ENCODE data around the gene SECISBP2.
A peak's percentile ranks its signal among the peaks of the same experiment; 100 is the strongest.

The SECISBP2 gene

DNA sequence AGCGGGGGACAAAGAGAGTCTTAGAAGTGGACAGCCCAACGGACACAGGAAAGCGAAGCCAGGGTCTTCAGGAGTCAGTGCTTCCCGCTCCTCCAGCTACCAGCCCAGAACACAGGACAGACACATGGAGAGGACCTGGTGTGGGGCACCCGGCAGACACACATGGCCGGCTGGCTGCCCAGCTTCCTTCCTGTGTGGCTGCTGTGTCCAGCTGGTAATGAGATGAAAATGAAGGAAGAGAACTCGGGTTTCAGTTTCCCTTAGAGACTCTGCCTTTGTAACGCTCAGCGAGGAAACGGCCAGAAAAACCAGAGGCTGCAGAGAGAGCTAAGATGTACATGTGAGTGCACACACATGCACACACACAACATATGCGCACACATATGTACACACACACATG lies 87.5 kb downstream of the SECISBP2 start:
- DNase-seq (ENCODE audit: low read depth in 3 of 3): no peak

DNA sequence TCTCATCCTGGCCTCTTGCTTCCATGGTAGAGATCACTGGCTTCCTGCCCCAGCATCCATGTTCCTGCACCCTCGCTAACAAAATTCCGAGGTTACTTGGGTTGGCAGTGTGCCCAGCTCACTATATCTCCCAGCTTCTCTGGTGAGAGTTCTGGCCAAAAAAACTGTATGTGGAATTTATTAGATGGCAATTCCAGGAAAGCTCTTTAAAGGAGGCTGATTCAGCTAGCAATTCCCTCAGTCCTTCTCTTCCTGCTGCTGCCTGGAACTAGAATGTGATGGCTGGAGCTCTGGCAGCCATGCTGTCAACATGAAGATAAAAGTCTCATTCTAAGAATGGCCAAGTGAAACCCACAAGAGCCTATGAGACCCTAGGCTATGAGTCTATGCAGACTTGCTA lies 88.8 kb downstream of the SECISBP2 start:
- no peak for DNase-seq (ENCODE audit: low read depth in 3 of 3)

DNA sequence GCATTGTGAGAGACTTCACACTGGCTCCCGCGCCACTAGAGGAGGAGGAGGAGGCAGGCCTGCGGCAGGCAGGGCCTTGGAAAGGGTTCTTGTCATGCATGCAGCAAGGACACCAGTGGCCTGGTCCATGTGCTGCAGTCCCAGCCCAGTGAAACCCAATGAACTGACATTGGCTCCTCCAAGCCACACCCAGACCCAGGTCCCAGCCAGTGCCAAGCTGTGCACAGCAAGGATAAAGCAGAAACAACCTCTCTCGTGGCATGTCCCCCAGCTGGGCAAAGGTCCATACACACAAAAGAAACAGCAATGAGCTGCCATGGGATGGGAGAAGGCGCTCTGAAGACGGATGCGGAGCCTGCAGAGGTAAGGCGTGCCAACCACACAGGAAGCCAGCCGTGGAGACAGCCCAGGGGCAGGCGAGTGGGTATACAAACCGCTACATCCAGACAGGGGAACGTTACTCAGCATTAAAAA lies 90.4 kb downstream of the SECISBP2 start:
- DNase-seq (ENCODE audit: low read depth in 3 of 3): peak in 1 of 3 experiments; percentile 62
